ENCODE measurements around the gene C8A. TPM values are rescaled to one million over a fixed set of nuclear protein-coding genes. Genes with fewer than 3 reads are reported as not detected.

Gene C8A
- total and polyA plus RNA-seq, 2 of the 13 experiments (the other 11 are each of a cell fraction or from before 2014, with no cell fraction given), result 10.5 to 15.0 TPM

DNA sequence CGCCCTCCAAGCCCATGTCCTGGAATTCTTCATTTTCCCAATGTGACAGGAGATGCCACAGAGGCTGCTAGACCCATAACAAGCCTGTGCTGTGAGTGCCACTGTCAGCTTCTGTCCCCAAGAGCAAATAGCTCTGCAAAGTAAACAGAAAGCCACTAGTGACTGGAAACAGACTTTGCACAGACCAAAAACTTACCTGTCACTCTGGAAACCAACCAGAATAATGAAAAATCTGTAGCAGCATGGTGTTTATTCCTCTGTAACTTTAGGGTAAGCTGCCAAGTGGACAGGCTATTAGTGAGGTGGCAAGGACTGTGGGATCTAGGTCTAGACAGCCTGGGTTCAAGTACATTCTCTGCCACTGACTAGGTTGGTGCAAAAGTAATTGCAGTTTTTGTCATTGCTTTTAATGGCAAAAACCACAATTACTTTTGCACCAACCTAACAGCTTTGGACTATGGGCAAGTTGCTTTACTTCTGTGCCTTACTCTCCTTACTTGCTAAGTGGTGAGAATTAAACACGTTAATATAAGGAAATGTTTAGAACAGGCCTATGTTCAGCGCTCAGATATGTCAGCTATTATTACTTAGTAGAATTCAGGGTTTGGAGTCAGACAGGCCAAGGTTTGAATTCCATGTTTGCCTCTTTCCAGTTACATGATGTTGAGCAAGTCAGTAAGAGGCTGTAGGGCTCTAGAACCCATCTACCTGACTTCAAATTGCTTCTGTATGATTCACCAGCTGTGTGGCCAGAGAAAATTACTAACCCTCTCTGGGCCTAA is 111.5 kb downstream of the C8A start, which contains the start of gene C8B (continued):
- TF ChIP-seq CBX5 (CRISPR knock-in tag; IDR thresholded peaks at IDR 0.05; ENCODE audit: borderline replicate concordance) (no peak), FOXJ3 (CRISPR knock-in tag; IDR thresholded peaks at IDR 0.05; ENCODE audit: borderline replicate concordance) (peak; percentile 68; the same call in 1 of the 2 replicates), CEBPG (CRISPR knock-in tag; IDR thresholded peaks at IDR 0.05) (peak; percentile 41), NR1H2 (CRISPR knock-in tag; IDR thresholded peaks at IDR 0.05; ENCODE audit: borderline replicate concordance, low read depth) (no peak), RBFOX2 (IDR thresholded peaks at IDR 0.05; ENCODE audit: low read depth, low read length) (peak; percentile 49), ERF (CRISPR knock-in tag; IDR thresholded peaks at IDR 0.05) (peak; percentile 40; the same call in 1 of the 2 replicates), FOXP1 (IDR thresholded peaks at IDR 0.05) (no peak), FOXP1 (CRISPR knock-in tag; IDR thresholded peaks at IDR 0.05) (0 out of 2 replicates have a peak, but pooled peaks have one; percentile 54)
- TF ChIP-seq, protein P1, sequence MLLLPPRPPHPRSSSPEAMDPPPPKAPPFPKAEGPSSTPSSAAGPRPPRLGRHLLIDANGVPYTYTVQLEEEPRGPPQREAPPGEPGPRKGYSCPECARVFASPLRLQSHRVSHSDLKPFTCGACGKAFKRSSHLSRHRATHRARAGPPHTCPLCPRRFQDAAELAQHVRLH (CRISPR knock-in tag; IDR thresholded peaks at IDR 0.05; ENCODE audit: borderline replicate concordance, low read depth), result no peak
- TF ChIP-seq, protein P2, sequence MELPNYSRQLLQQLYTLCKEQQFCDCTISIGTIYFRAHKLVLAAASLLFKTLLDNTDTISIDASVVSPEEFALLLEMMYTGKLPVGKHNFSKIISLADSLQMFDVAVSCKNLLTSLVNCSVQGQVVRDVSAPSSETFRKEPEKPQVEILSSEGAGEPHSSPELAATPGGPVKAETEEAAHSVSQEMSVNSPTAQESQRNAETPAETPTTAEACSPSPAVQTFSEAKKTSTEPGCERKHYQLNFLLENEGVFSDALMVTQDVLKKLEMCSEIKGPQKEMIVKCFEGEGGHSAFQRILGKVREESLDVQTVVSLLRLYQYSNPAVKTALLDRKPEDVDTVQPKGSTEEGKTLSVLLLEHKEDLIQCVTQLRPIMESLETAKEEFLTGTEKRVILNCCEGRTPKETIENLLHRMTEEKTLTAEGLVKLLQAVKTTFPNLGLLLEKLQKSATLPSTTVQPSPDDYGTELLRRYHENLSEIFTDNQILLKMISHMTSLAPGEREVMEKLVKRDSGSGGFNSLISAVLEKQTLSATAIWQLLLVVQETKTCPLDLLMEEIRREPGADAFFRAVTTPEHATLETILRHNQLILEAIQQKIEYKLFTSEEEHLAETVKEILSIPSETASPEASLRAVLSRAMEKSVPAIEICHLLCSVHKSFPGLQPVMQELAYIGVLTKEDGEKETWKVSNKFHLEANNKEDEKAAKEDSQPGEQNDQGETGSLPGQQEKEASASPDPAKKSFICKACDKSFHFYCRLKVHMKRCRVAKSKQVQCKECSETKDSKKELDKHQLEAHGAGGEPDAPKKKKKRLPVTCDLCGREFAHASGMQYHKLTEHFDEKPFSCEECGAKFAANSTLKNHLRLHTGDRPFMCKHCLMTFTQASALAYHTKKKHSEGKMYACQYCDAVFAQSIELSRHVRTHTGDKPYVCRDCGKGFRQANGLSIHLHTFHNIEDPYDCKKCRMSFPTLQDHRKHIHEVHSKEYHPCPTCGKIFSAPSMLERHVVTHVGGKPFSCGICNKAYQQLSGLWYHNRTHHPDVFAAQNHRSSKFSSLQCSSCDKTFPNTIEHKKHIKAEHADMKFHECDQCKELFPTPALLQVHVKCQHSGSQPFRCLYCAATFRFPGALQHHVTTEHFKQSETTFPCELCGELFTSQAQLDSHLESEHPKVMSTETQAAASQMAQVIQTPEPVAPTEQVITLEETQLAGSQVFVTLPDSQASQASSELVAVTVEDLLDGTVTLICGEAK (IDR thresholded peaks at IDR 0.05), result peak; percentile 68
- TF ChIP-seq, protein P2 (CRISPR knock-in tag; IDR thresholded peaks at IDR 0.05), result no peak
- TF ChIP-seq, protein P3, sequence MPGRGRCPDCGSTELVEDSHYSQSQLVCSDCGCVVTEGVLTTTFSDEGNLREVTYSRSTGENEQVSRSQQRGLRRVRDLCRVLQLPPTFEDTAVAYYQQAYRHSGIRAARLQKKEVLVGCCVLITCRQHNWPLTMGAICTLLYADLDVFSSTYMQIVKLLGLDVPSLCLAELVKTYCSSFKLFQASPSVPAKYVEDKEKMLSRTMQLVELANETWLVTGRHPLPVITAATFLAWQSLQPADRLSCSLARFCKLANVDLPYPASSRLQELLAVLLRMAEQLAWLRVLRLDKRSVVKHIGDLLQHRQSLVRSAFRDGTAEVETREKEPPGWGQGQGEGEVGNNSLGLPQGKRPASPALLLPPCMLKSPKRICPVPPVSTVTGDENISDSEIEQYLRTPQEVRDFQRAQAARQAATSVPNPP (CRISPR knock-in tag; IDR thresholded peaks at IDR 0.05), result no peak
- TF ChIP-seq, protein P4, sequence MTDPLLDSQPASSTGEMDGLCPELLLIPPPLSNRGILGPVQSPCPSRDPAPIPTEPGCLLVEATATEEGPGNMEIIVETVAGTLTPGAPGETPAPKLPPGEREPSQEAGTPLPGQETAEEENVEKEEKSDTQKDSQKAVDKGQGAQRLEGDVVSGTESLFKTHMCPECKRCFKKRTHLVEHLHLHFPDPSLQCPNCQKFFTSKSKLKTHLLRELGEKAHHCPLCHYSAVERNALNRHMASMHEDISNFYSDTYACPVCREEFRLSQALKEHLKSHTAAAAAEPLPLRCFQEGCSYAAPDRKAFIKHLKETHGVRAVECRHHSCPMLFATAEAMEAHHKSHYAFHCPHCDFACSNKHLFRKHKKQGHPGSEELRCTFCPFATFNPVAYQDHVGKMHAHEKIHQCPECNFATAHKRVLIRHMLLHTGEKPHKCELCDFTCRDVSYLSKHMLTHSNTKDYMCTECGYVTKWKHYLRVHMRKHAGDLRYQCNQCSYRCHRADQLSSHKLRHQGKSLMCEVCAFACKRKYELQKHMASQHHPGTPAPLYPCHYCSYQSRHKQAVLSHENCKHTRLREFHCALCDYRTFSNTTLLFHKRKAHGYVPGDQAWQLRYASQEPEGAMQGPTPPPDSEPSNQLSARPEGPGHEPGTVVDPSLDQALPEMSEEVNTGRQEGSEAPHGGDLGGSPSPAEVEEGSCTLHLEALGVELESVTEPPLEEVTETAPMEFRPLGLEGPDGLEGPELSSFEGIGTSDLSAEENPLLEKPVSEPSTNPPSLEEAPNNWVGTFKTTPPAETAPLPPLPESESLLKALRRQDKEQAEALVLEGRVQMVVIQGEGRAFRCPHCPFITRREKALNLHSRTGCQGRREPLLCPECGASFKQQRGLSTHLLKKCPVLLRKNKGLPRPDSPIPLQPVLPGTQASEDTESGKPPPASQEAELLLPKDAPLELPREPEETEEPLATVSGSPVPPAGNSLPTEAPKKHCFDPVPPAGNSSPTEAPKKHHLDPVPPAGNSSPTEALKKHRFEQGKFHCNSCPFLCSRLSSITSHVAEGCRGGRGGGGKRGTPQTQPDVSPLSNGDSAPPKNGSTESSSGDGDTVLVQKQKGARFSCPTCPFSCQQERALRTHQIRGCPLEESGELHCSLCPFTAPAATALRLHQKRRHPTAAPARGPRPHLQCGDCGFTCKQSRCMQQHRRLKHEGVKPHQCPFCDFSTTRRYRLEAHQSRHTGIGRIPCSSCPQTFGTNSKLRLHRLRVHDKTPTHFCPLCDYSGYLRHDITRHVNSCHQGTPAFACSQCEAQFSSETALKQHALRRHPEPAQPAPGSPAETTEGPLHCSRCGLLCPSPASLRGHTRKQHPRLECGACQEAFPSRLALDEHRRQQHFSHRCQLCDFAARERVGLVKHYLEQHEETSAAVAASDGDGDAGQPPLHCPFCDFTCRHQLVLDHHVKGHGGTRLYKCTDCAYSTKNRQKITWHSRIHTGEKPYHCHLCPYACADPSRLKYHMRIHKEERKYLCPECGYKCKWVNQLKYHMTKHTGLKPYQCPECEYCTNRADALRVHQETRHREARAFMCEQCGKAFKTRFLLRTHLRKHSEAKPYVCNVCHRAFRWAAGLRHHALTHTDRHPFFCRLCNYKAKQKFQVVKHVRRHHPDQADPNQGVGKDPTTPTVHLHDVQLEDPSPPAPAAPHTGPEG (CRISPR knock-in tag; IDR thresholded peaks at IDR 0.05), result no peak

Measured in HepG2 (cell line).